ENCODE measurements around the gene GAPT.
"Not testable (repeated sequence)": the region's sequence is repeated elsewhere in the genome, so short reads cannot be mapped to it uniquely, and the experiment has no call there.

The GAPT gene

GRCh38 chr5:58505971-58506640 is 14.9 kb downstream of the GAPT start:
- H3K27ac ChIP-seq (ENCODE audit: low read length), result no peak overlapping the region
- H3K36me3 ChIP-seq (ENCODE audit: insufficient read depth, low read depth, low read length), result no peaks in the 10 kb centered on the region
- H3K9me3 ChIP-seq (ENCODE audit: insufficient read depth, low read depth, low read length), result no peaks in the 10 kb centered on the region
- H3K4me3 ChIP-seq (ENCODE audit: low read length), result no peak overlapping the region
- H3K27me3 ChIP-seq (ENCODE audit: insufficient read depth, low read length), result no peaks in the 10 kb centered on the region
- no peak overlapping the region for H3K9ac ChIP-seq (ENCODE audit: low read depth, low read length)
- peaks cover 9% of the 10 kb centered on the region; the same call in 1 of the 2 replicates for H3K4me1 ChIP-seq (ENCODE audit: insufficient read depth, low read length)

DNA sequence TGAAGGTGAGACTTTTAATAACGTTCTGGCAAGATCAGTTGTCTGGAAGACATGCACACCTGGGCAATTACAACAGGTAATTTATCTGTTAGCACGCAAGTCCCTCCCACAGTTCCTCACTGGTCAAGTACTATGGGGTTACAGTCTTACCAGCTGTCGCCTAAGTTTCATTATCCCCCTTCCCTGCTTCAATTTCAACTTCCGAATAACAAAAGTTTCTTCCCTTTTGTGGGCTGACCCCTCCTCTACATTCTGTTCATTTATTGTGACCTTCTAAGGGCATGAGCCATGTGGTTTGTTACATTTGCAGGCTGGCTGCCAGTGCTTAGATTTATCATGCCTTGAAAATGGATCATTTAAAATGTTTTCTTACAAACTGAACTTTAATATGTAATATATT is 16.5 kb downstream of the GAPT start:
- Histone ChIP-seq H3K27me3 (ENCODE audit: insufficient read depth, low read length) (no peaks in the 10 kb centered on the region), H3K27ac (ENCODE audit: low read length) (no peak overlapping the region), H3K4me3 (ENCODE audit: low read length) (no peak overlapping the region), H3K9ac (ENCODE audit: low read depth, low read length) (no peak overlapping the region), H3K9me3 (ENCODE audit: insufficient read depth, low read depth, low read length) (no peaks in the 10 kb centered on the region), H3K36me3 (ENCODE audit: insufficient read depth, low read depth, low read length) (no peaks in the 10 kb centered on the region), H3K4me1 (ENCODE audit: insufficient read depth, low read length) (peaks cover 9% of the 10 kb centered on the region; the same call in 1 of the 2 replicates)

DNA sequence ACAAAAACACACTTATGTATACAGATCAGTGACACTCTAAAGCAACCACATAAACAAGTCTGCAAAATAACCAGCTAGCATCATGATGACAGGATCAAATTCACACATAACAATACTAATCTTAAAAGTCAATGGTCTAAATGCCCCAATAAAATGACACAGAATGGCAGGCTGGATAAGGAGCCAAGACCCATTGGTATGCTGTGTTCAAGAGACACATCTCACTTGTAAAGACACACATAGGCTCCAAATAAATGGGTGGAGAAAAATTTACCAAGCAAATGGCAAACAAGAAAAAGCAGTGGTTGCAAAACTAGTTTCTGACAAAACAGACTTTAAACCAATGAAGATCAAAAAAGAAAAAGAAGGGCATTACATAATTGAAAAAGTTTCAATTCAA is 26.0 kb downstream of the GAPT start:
- Histone ChIP-seq H3K9me3 (ENCODE audit: insufficient read depth, low read depth, low read length) (peaks cover 30% of the 10 kb centered on the region), H3K4me1 (ENCODE audit: insufficient read depth, low read length) (no peaks in the 10 kb centered on the region), H3K27me3 (ENCODE audit: insufficient read depth, low read length) (no peaks in the 10 kb centered on the region), H3K9ac (ENCODE audit: low read depth, low read length) (no peak overlapping the region), H3K27ac (ENCODE audit: low read length) (no peak overlapping the region), H3K36me3 (ENCODE audit: insufficient read depth, low read depth, low read length) (no peaks in the 10 kb centered on the region), H3K4me3 (ENCODE audit: low read length) (no peak overlapping the region)

DNA sequence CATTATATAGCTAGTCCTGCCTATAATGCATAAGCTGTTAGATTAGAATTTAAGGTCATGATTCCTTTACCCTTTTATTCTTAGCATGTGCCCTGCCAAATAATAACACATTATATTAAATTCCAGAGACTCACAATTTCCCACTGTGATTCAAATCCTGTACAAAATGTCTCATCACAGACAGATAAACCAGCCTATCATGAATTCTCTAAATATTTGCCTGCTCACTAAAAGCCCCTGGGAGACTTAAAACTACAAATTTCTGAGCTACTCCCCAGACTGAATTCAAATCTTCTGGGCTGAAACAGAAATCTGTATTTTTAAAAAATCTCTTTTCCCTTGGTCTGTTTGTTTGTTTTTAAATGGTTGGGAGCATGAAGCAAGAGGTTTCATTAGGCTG is 32.7 kb downstream of the GAPT start:
- Histone ChIP-seq H3K27me3 (ENCODE audit: insufficient read depth, low read length) (no peaks in the 10 kb centered on the region), H3K36me3 (ENCODE audit: insufficient read depth, low read depth, low read length) (no peaks in the 10 kb centered on the region), H3K4me1 (ENCODE audit: insufficient read depth, low read length) (no peaks in the 10 kb centered on the region), H3K9ac (ENCODE audit: low read depth, low read length) (no peak overlapping the region), H3K27ac (ENCODE audit: low read length) (no peak overlapping the region), H3K4me3 (ENCODE audit: low read length) (no peak overlapping the region), H3K9me3 (ENCODE audit: insufficient read depth, low read depth, low read length) (no peaks in the 10 kb centered on the region)

DNA sequence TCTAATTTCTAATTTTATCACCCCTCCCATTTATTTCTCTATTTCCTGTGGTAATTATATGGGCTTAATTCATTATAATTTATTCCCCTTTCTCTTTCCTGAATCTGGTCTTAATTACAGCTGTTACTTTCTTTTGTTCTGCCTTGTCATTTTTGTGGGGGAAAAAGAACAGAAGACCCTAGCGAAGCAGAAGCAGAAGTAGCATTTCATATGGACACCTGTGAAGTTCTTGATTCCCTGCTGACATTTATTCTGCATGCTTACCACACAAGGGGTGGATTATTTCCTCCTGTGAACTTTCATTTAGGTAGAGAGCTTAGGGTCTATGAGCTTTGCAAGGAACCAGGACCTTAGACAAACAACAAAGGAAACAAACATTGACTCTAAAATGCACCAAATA is 33.3 kb downstream of the GAPT start:
- H3K9ac ChIP-seq (ENCODE audit: low read depth, low read length), result no peak overlapping the region
- H3K27me3 ChIP-seq (ENCODE audit: insufficient read depth, low read length), result no peaks in the 10 kb centered on the region
- H3K4me3 ChIP-seq (ENCODE audit: low read length), result no peak overlapping the region
- no peak overlapping the region for H3K27ac ChIP-seq (ENCODE audit: low read length)
- no peaks in the 10 kb centered on the region for H3K4me1 ChIP-seq (ENCODE audit: insufficient read depth, low read length)
- H3K9me3 ChIP-seq (ENCODE audit: insufficient read depth, low read depth, low read length), result no peaks in the 10 kb centered on the region
- H3K36me3 ChIP-seq (ENCODE audit: insufficient read depth, low read depth, low read length), result no peaks in the 10 kb centered on the region

GRCh38 chr5:58530942-58531490 is 39.8 kb downstream of the GAPT start:
- Histone ChIP-seq H3K36me3 (ENCODE audit: insufficient read depth, low read depth, low read length) (no peaks in the 10 kb centered on the region), H3K4me3 (ENCODE audit: low read length) (no peak overlapping the region), H3K4me1 (ENCODE audit: insufficient read depth, low read length) (no peaks in the 10 kb centered on the region), H3K9ac (ENCODE audit: low read depth, low read length) (no peak overlapping the region), H3K27ac (ENCODE audit: low read length) (no peak overlapping the region), H3K27me3 (ENCODE audit: insufficient read depth, low read length) (no peaks in the 10 kb centered on the region), H3K9me3 (ENCODE audit: insufficient read depth, low read depth, low read length) (peaks cover 6% of the 10 kb centered on the region; the same call in 1 of the 2 replicates)

- H3K27me3 ChIP-seq (ENCODE audit: insufficient read depth, low read length); H3K4me1 ChIP-seq (ENCODE audit: insufficient read depth, low read length); H3K9ac ChIP-seq (ENCODE audit: low read depth, low read length); H3K36me3 ChIP-seq (ENCODE audit: insufficient read depth, low read depth, low read length); H3K4me3 ChIP-seq (ENCODE audit: low read length); H3K27ac ChIP-seq (ENCODE audit: low read length): not testable (repeated sequence)
- peaks cover 15% of the 10 kb centered on the region for H3K9me3 ChIP-seq (ENCODE audit: insufficient read depth, low read depth, low read length)
Observed at GRCh38 chr5:58541935-58542334, 50.7 kb downstream of the GAPT start.

- Histone ChIP-seq H3K36me3 (ENCODE audit: insufficient read depth, low read depth, low read length) (no peaks in the 10 kb centered on the region), H3K9me3 (ENCODE audit: insufficient read depth, low read depth, low read length) (peaks cover 15% of the 10 kb centered on the region), H3K4me3 (ENCODE audit: low read length) (no peak overlapping the region), H3K9ac (ENCODE audit: low read depth, low read length) (no peak overlapping the region), H3K4me1 (ENCODE audit: insufficient read depth, low read length) (no peaks in the 10 kb centered on the region), H3K27me3 (ENCODE audit: insufficient read depth, low read length) (no peaks in the 10 kb centered on the region), H3K27ac (ENCODE audit: low read length) (no peak overlapping the region)
Observed at GRCh38 chr5:58542709-58543108, 51.5 kb downstream of the GAPT start.

DNA sequence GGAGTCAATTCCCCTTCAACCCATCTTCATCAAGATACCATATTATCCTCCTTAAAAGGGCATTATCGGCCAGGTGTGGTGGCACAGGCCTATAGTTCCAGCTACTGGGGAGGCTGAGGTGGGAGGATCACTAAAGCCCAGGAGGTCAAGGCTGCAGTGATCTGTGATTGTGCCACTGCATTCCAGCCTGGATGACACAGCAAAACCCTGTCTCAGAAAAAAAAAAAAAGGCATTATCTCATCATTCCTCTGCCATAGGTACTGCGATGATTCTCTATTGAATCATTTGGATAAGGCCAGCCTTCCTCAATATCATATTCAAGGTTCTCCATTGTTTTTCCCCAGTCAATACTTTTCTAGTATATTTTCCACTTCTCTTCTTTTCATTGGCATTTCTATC is 52.5 kb downstream of the GAPT start:
- no peak overlapping the region for H3K27ac ChIP-seq (ENCODE audit: low read length)
- H3K4me3 ChIP-seq (ENCODE audit: low read length), result no peak overlapping the region
- peaks cover 15% of the 10 kb centered on the region for H3K9me3 ChIP-seq (ENCODE audit: insufficient read depth, low read depth, low read length)
- H3K36me3 ChIP-seq (ENCODE audit: insufficient read depth, low read depth, low read length), result no peaks in the 10 kb centered on the region
- H3K4me1 ChIP-seq (ENCODE audit: insufficient read depth, low read length), result no peaks in the 10 kb centered on the region
- no peaks in the 10 kb centered on the region for H3K27me3 ChIP-seq (ENCODE audit: insufficient read depth, low read length)
- no peak overlapping the region for H3K9ac ChIP-seq (ENCODE audit: low read depth, low read length)

GRCh38 chr5:58544195-58544594 is 53.0 kb downstream of the GAPT start:
- H3K4me3 ChIP-seq (ENCODE audit: low read length), result no peak overlapping the region
- H3K27me3 ChIP-seq (ENCODE audit: insufficient read depth, low read length), result no peaks in the 10 kb centered on the region
- no peak overlapping the region for H3K9ac ChIP-seq (ENCODE audit: low read depth, low read length)
- peaks cover 15% of the 10 kb centered on the region for H3K9me3 ChIP-seq (ENCODE audit: insufficient read depth, low read depth, low read length)
- H3K27ac ChIP-seq (ENCODE audit: low read length), result no peak overlapping the region
- no peaks in the 10 kb centered on the region for H3K4me1 ChIP-seq (ENCODE audit: insufficient read depth, low read length)
- H3K36me3 ChIP-seq (ENCODE audit: insufficient read depth, low read depth, low read length), result no peaks in the 10 kb centered on the region

- no peaks in the 10 kb centered on the region for H3K36me3 ChIP-seq (ENCODE audit: insufficient read depth, low read depth, low read length)
Observed at GRCh38 chr5:58544926-58545325, 53.7 kb downstream of the GAPT start.

DNA sequence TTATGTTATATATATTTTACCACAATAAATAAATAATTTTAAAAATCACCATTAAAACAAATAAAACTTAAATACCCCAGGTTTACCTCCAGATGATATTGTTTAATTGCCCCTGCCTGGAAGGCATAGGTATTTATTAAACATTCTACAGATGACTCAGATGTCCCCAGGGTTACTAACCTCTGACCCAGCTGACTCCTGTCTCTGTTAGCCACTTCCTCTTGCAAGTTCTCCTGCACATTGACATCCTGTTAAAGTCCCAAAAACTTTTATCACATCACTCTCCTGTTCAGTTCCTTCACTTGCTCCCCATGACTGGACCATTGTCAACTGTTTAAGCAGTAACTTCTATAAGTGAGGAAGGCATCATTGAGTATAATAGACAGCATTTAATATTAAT is 54.7 kb downstream of the GAPT start:
- Histone ChIP-seq H3K36me3 (ENCODE audit: insufficient read depth, low read depth, low read length) (no peaks in the 10 kb centered on the region), H3K9me3 (ENCODE audit: insufficient read depth, low read depth, low read length) (peaks cover 15% of the 10 kb centered on the region), H3K9ac (ENCODE audit: low read depth, low read length) (no peak overlapping the region), H3K4me1 (ENCODE audit: insufficient read depth, low read length) (no peaks in the 10 kb centered on the region), H3K27me3 (ENCODE audit: insufficient read depth, low read length) (no peaks in the 10 kb centered on the region), H3K4me3 (ENCODE audit: low read length) (no peak overlapping the region), H3K27ac (ENCODE audit: low read length) (no peak overlapping the region)

More at GRCh38 chr5:58544926-58545325, 53.7 kb downstream of the GAPT start:
- Histone ChIP-seq H3K27ac (ENCODE audit: low read length) (no peak overlapping the region), H3K9me3 (ENCODE audit: insufficient read depth, low read depth, low read length) (peaks cover 15% of the 10 kb centered on the region), H3K27me3 (ENCODE audit: insufficient read depth, low read length) (no peaks in the 10 kb centered on the region), H3K9ac (ENCODE audit: low read depth, low read length) (no peak overlapping the region), H3K4me3 (ENCODE audit: low read length) (no peak overlapping the region), H3K4me1 (ENCODE audit: insufficient read depth, low read length) (no peaks in the 10 kb centered on the region)
